GM12878 (cell line): Measurements from ENCODE around the gene ARHGEF1. TPM values are rescaled to one million over a fixed set of nuclear protein-coding genes. Genes with fewer than 3 reads are reported as not detected.

Experiments used
- ATAC-seq: fragments of 200-7000 bp; cut with Tn5 transposase; 3 replicates; pipeline ENCODE4 v1.9.1; 2020; ENCODE audit warnings: mild to moderate bottlenecking, moderate library complexity
- BruUV-seq: library from RNA; stranded (reverse); fragments of 400-500 nt; replicated peaks from 2 replicates; lab custom pipeline; 2021; lab: Mats Ljungman, UMichigan
- CTCF ChIA-PET: fragments of 300-600 bp; sonication (Branson Sonifier 250); formaldehyde crosslinking; extraction: SDS; loops from one replicate; lab custom pipeline; 2021; ENCODE audit warnings: inconsistent platforms; lab: Yijun Ruan, JAX
- POLR2A ChIA-PET: fragments of 350-600 bp; formaldehyde crosslinking; extraction: SDS; loops from one replicate; lab custom pipeline; 2021; ENCODE audit warnings: inconsistent platforms; lab: Charles Lee
- RAD21 ChIA-PET: fragments of 300-600 bp; sonication (Branson Sonifier 250); formaldehyde crosslinking; loops from one replicate; lab custom pipeline; 2023; ENCODE audit warnings: antibody characterized with exemption; ENCODE audit not compliant: unreplicated experiment; lab: Charles Lee
- SMC1A ChIA-PET: fragments of 300-600 bp; sonication (Branson Sonifier 250); formaldehyde crosslinking; loops from one replicate; lab custom pipeline; 2023; ENCODE audit not compliant: unreplicated experiment, uncharacterized antibody; lab: Charles Lee
- DNase-seq: peaks from one replicate; pipeline ENCODE4 v3.0.0-alpha.2; 2011; ENCODE audit warnings: low read depth, low spot score
- FAIRE-seq: peaks from 3 replicates; lab custom pipeline; 2011; peaks lifted over from hg19 to GRCh38; lab: Jason Lieb, UNC
- H2AFZ ChIP-seq: 2 replicates; pipeline ENCODE4 v1.6.0; 2011; ENCODE audit warnings: low read depth, low read length, control low read depth; ENCODE audit not compliant: control insufficient read depth
- H3K27ac ChIP-seq: 2 replicates; pipeline ENCODE4 v1.5.1; 2011; ENCODE audit warnings: control low read depth; ENCODE audit not compliant: control insufficient read depth, insufficient read depth
- H3K27me3 ChIP-seq, 2 experiments: replicated peaks in 1 of 2; 2 replicates each; pipeline versions ENCODE4 v1.6.0 to v1.6.1; 2011; ENCODE audit warnings: low read length in 1 of 2; ENCODE audit not compliant: control insufficient read depth in 2 of 2, insufficient read depth in 2 of 2
- H3K36me3 ChIP-seq, 2 experiments: 2 replicates each; pipeline ENCODE4 v1.5.1; 2011; ENCODE audit warnings: low read length in 1 of 2; ENCODE audit not compliant: control insufficient read depth in 2 of 2, insufficient read depth in 2 of 2
- H3K4me1 ChIP-seq: 2 replicates; pipeline ENCODE4 v1.6.1; 2011; ENCODE audit warnings: mild to moderate bottlenecking, low read length, moderate library complexity, mixed read lengths; ENCODE audit not compliant: control insufficient read depth, insufficient read depth
- H3K4me2 ChIP-seq: 2 replicates; pipeline ENCODE4 v1.6.0; 2011; ENCODE audit warnings: control low read depth; ENCODE audit not compliant: control insufficient read depth, insufficient read depth
- H3K4me3 ChIP-seq: fragments of 200-600 bp; sonication (generic); 2 replicates; pipeline ENCODE4 v1.5.1; 2016
- H3K79me2 ChIP-seq: 2 replicates; pipeline ENCODE4 v1.6.0; 2011; ENCODE audit warnings: low read length; ENCODE audit not compliant: control insufficient read depth, insufficient read depth
- H3K9ac ChIP-seq: 2 replicates; pipeline ENCODE4 v1.8.0; 2011; ENCODE audit warnings: low read length, control low read depth, mixed read lengths; ENCODE audit not compliant: control insufficient read depth, insufficient read depth
- H3K9me3 ChIP-seq: replicated peaks from 3 replicates; pipeline ENCODE4 v1.5.1; 2011; ENCODE audit warnings: mild to moderate bottlenecking, low read length; ENCODE audit not compliant: control insufficient read depth, insufficient read depth
- H4K20me1 ChIP-seq: 2 replicates; pipeline ENCODE4 v1.6.0; 2011; ENCODE audit not compliant: control insufficient read depth, insufficient read depth
- ATF2 ChIP-seq: IDR thresholded peaks from 2 replicates; pipeline ENCODE4 v1.6.1; 2012; ENCODE audit warnings: low read length, inconsistent platforms
- BHLHE40 ChIP-seq, 2 experiments: fragments of 450-650 bp in 1 of 2; IDR thresholded peaks; 2 replicates each; pipeline ENCODE4 v1.6.1; 2011 to 2017; ENCODE audit warnings: low read depth in 2 of 2, borderline replicate concordance in 1 of 2, improper control_type of control experiment in 1 of 2, low read length in 1 of 2, mild to moderate bottlenecking in 1 of 2
- DPF2 ChIP-seq: fragments of 450-650 bp; IDR thresholded peaks from 2 replicates; pipeline ENCODE4 v1.6.1; 2017; ENCODE audit warnings: mild to moderate bottlenecking
- GATAD2B ChIP-seq: fragments of 450-650 bp; conservative IDR thresholded peaks from 2 replicates; pipeline ENCODE4 v1.6.1; 2017; ENCODE audit warnings: low read depth, mild to moderate bottlenecking, moderate library complexity
- NFXL1 ChIP-seq: fragments of 450-650 bp; IDR thresholded peaks from 2 replicates; pipeline ENCODE4 v1.6.1; 2017; ENCODE audit warnings: antibody characterized with exemption, mild to moderate bottlenecking, borderline replicate concordance
- NR2C1 ChIP-seq: fragments of 450-650 bp; IDR thresholded peaks from 2 replicates; pipeline ENCODE4 v1.6.1; 2017; ENCODE audit warnings: antibody characterized with exemption, mild to moderate bottlenecking, moderate library complexity
- SPI1 ChIP-seq: IDR thresholded peaks from 2 replicates; pipeline ENCODE4 v1.6.1; 2011; ENCODE audit warnings: low read depth, mild to moderate bottlenecking, low read length, moderate library complexity, borderline replicate concordance; ENCODE audit not compliant: insufficient read depth
- STAT1 ChIP-seq: fragments of 450-650 bp; conservative IDR thresholded peaks from 2 replicates; pipeline ENCODE4 v1.6.1; 2014; ENCODE audit warnings: antibody characterized with exemption, mild to moderate bottlenecking
- WRNIP1 ChIP-seq: IDR thresholded peaks from 2 replicates; pipeline ENCODE4 v1.6.1; 2011; ENCODE audit warnings: low read depth, low read length, improper control_type of control experiment, borderline replicate concordance
- YY1 ChIP-seq: IDR thresholded peaks from 2 replicates; pipeline ENCODE4 v1.6.1; 2011; ENCODE audit warnings: low read depth, mild to moderate bottlenecking, low read length
- WGBS: methylation state at CpG from one replicate; pipeline ENCODE4 v1.1.6; 2016; ENCODE audit warnings: low lambda C conversion rate; ENCODE audit not compliant: insufficient replicate concordance, insufficient coverage; ENCODE audit errors: missing lambda C conversion rate; 5-methylcytosine and 5-hydroxymethylcytosine counted together
- in situ Hi-C: fragments of 300-500 bp; cut with MboI; formaldehyde crosslinking; loops from 9 replicates; pipeline ENCODE4 v1.14.3; 2018; ENCODE audit warnings: mixed read lengths
- intact Hi-C: fragments of 100-400 bp; cut with micrococcal nuclease; formaldehyde crosslinking; loops from one replicate; pipeline ENCODE4 v1.14.2; 2022; ENCODE audit not compliant: unreplicated experiment
- polyA plus RNA-seq, 11 experiments: library from polyadenylated mRNA; depleted of rRNA in 4 of 11; unstranded in 6 of 11; stranded (reverse) in 5 of 11; fragments of >200 nt; fragmentation: Nextera tagmentation in 4 of 11; fragmentation: Illumina TruSeq in 1 of 11; extraction: Ambion mirVana in 4 of 11; extraction: Trizol in 1 of 11; gene quantifications; 1 replicate in 1 of 11; 2 replicates in 10 of 11; pipeline versions ENCODE4 v1.2.1 to v1.2.3, GENCODE V29; 2011 to 2016; ENCODE audit warnings: inconsistent platforms in 2 of 11, missing spikeins in 2 of 11, low read depth in 1 of 11
- total RNA-seq, 4 experiments: library from RNA; depleted of rRNA in 3 of 4; stranded (reverse); fragments of >200 nt in 3 of 4; fragmentation: Illumina TruSeq in 1 of 4; extraction: Trizol in 1 of 4; gene quantifications; 2 replicates each; pipeline versions ENCODE4 v1.2.1 to v1.2.3, GENCODE V29; 2013 to 2021
- TF ChIP-seq, protein P1 (sequence below): fragments of 450-650 bp; formaldehyde crosslinking; IDR thresholded peaks from 2 replicates; pipeline ENCODE4 v1.5.0; 2022; ENCODE audit warnings: mild to moderate bottlenecking, missing genetic modification characterization
- TF ChIP-seq, protein P2 (sequence below): fragments of 450-650 bp; IDR thresholded peaks from 2 replicates; pipeline ENCODE4 v1.6.1; 2018; ENCODE audit warnings: borderline replicate concordance, mild to moderate bottlenecking; ENCODE audit not compliant: partially characterized antibody

The ARHGEF1 gene
- total and polyA plus RNA-seq, 10 of the 15 experiments (the other 5 are each of a cell fraction or from before 2014, with no cell fraction given): 1.2 to 207 (median 53.9) TPM

- ChIA-PET SMC1A (interaction anchor here (1.3 kb wide), 1 partner anchor 43 kb away, joined by 3 read pairs; no protein-coding TSS in a partner anchor), RAD21 (interaction anchor here (1.0 to 1.3 kb wide), 2 partner anchors 57 to 70 kb away, joined by 3 to 5 read pairs; partner anchors contain the start of gene RPS19), CTCF (interaction anchor here (1.1 to 1.3 kb wide), 3 partner anchors 45 to 137 kb away, joined by 3 to 4 read pairs (median 4); no protein-coding TSS in a partner anchor), POLR2A (interaction anchor here (0.6 to 1.6 kb wide), 3 partner anchors 10 to 57 kb away, joined by 3 read pairs; no protein-coding TSS in a partner anchor)
- ATAC-seq (no peak), DNase-seq (no peak), FAIRE-seq (no peak)
- TF ChIP-seq WRNIP1 (no peak), GATAD2B (no peak), BHLHE40 (IDR thresholded peaks at IDR 0.05; ENCODE audit: borderline replicate concordance in 1 of 2, low read depth in 2 of 2, low read length in 1 of 2) (peak; percentile 27 to 71; a peak in 1 of 4 replicates), DPF2 (no peak), NR2C1 (no peak), SPI1 (peak; percentile 56; the same call in 1 of the 2 replicates), ATF2 (no peak), NFXL1 (no peak), STAT1 (no peak), YY1 (no peak)
- TF ChIP-seq, protein P1, sequence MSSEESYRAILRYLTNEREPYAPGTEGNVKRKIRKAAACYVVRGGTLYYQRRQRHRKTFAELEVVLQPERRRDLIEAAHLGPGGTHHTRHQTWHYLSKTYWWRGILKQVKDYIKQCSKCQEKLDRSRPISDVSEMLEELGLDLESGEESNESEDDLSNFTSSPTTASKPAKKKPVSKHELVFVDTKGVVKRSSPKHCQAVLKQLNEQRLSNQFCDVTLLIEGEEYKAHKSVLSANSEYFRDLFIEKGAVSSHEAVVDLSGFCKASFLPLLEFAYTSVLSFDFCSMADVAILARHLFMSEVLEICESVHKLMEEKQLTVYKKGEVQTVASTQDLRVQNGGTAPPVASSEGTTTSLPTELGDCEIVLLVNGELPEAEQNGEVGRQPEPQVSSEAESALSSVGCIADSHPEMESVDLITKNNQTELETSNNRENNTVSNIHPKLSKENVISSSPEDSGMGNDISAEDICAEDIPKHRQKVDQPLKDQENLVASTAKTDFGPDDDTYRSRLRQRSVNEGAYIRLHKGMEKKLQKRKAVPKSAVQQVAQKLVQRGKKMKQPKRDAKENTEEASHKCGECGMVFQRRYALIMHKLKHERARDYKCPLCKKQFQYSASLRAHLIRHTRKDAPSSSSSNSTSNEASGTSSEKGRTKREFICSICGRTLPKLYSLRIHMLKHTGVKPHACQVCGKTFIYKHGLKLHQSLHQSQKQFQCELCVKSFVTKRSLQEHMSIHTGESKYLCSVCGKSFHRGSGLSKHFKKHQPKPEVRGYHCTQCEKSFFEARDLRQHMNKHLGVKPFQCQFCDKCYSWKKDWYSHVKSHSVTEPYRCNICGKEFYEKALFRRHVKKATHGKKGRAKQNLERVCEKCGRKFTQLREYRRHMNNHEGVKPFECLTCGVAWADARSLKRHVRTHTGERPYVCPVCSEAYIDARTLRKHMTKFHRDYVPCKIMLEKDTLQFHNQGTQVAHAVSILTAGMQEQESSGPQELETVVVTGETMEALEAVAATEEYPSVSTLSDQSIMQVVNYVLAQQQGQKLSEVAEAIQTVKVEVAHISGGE (CRISPR knock-in tag): no peak
- TF ChIP-seq, protein P2, sequence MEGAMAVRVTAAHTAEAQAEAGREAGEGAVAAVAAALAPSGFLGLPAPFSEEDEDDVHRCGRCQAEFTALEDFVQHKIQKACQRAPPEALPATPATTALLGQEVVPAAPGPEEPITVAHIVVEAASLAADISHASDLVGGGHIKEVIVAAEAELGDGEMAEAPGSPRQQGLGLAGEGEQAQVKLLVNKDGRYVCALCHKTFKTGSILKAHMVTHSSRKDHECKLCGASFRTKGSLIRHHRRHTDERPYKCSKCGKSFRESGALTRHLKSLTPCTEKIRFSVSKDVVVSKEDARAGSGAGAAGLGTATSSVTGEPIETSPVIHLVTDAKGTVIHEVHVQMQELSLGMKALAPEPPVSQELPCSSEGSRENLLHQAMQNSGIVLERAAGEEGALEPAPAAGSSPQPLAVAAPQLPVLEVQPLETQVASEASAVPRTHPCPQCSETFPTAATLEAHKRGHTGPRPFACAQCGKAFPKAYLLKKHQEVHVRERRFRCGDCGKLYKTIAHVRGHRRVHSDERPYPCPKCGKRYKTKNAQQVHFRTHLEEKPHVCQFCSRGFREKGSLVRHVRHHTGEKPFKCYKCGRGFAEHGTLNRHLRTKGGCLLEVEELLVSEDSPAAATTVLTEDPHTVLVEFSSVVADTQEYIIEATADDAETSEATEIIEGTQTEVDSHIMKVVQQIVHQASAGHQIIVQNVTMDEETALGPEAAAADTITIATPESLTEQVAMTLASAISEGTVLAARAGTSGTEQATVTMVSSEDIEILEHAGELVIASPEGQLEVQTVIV: no peak
- in situ Hi-C loops (loop anchor here (25.0 kb wide), 1 partner anchor 1832 kb away; the partner anchor contains the start of gene SMG9), intact Hi-C loops (no loop called here)
- 44% methylated on average over 7 of the region's 7 CpGs for WGBS
- peaks cover 11 to 16% of the 10 kb centered on the region in 2 experiments for H3K27me3 ChIP-seq
- no peak overlapping the region for H3K9ac ChIP-seq
- no peaks in the 10 kb centered on the region for H3K36me3 ChIP-seq
- BruUV-seq: no TSS peak
- H3K4me3 ChIP-seq: no peak overlapping the region
- H3K27ac ChIP-seq: no peak overlapping the region
- H2AFZ ChIP-seq: no peak overlapping the region
- peaks cover 23% of the 10 kb centered on the region for H3K4me1 ChIP-seq
- H3K79me2 ChIP-seq: no peaks in the 10 kb centered on the region
- H3K4me2 ChIP-seq: no peak overlapping the region
- H4K20me1 ChIP-seq: no peaks in the 10 kb centered on the region
- H3K9me3 ChIP-seq: no peaks in the 10 kb centered on the region
These were observed 47.3 kb downstream of the ARHGEF1 start for GRCh38 chr19:41930322-41930722.
